NCI-H2029 treated with DMSO at 0.1 percent for 48 hours (cell line): ENCODE measurements around the gene NT5E.

Source experiments
- DNase-seq: peaks from one replicate; lab custom pipeline; 2025; lab: John Stamatoyannopoulos, UW

Gene NT5E

GRCh38 chr6:85460154-85460920, 10.5 kb downstream of the NT5E start:
- no peak for DNase-seq

GRCh38 chr6:85460921-85461797, 11.3 kb downstream of the NT5E start:
- DNase-seq = no peak

GRCh38 chr6:85461798-85462170, 11.9 kb downstream of the NT5E start:
- DNase-seq = no peak

GRCh38 chr6:85462673-85463072, 12.8 kb downstream of the NT5E start:
- no peak for DNase-seq

GRCh38 chr6:85463621-85464259, 13.9 kb downstream of the NT5E start:
- no peak for DNase-seq

- DNase-seq = no peak
Measured at GRCh38 chr6:85464260-85464644, 14.4 kb downstream of the NT5E start.

GRCh38 chr6:85464722-85465150, 14.9 kb downstream of the NT5E start:
- DNase-seq = no peak

GRCh38 chr6:85465762-85466161, 15.9 kb downstream of the NT5E start:
- no peak for DNase-seq

GRCh38 chr6:85468326-85468725, 18.4 kb downstream of the NT5E start:
- DNase-seq = no peak

- no peak for DNase-seq
Measured at GRCh38 chr6:85469276-85470022, 19.6 kb downstream of the NT5E start.

- no peak for DNase-seq
Measured at GRCh38 chr6:85470023-85470410, 20.1 kb downstream of the NT5E start.

- DNase-seq = no peak
Measured at GRCh38 chr6:85472744-85473143, 22.9 kb downstream of the NT5E start.

GRCh38 chr6:85473748-85474147, 23.9 kb downstream of the NT5E start:
- no peak for DNase-seq

GRCh38 chr6:85476532-85476931, 26.6 kb downstream of the NT5E start:
- DNase-seq = no peak

- no peak for DNase-seq
Measured at GRCh38 chr6:85479208-85479607, 29.3 kb downstream of the NT5E start.

GRCh38 chr6:85482206-85482904, 32.5 kb downstream of the NT5E start:
- DNase-seq = no peak

- peak; percentile 30 for DNase-seq
Measured at GRCh38 chr6:85482905-85483700, 33.2 kb downstream of the NT5E start.

GRCh38 chr6:85483846-85484245, 34.0 kb downstream of the NT5E start:
- no peak for DNase-seq

GRCh38 chr6:85484948-85485347, 35.1 kb downstream of the NT5E start:
- no peak for DNase-seq

GRCh38 chr6:85490516-85491248, 40.8 kb downstream of the NT5E start:
- no peak for DNase-seq
